H9 (cell line): Measurements from ENCODE around the gene SLC22A16. TPM values are rescaled to one million over a fixed set of nuclear protein-coding genes. Genes with fewer than 3 reads are reported as not detected.
"Not testable (repeated sequence)": the region's sequence is repeated elsewhere in the genome, so short reads cannot be mapped to it uniquely, and the experiment has no call there.

Experiments
- DNase-seq: peaks from one replicate; pipeline ENCODE4 v3.0.0-alpha.2; 2017
- H2AFZ ChIP-seq: one replicate; pipeline ENCODE4 v1.6.1; 2013; ENCODE audit warnings: mild to moderate bottlenecking, low read length, control low read depth, moderate library complexity
- H2AK5ac ChIP-seq: 2 replicates; pipeline ENCODE4 v1.6.1; 2013; ENCODE audit warnings: low read length, control low read depth, mixed read lengths; ENCODE audit not compliant: insufficient read length
- H2BK120ac ChIP-seq: one replicate; pipeline ENCODE4 v1.6.1; 2013; ENCODE audit warnings: low read depth, mild to moderate bottlenecking, low read length, control low read depth, inconsistent platforms; ENCODE audit not compliant: poor library complexity, severe bottlenecking
- H2BK12ac ChIP-seq: 2 replicates; pipeline ENCODE4 v1.6.1; 2013; ENCODE audit warnings: low read length, control low read depth, mixed read lengths, low read depth; ENCODE audit not compliant: insufficient read length
- H2BK15ac ChIP-seq: 2 replicates; pipeline ENCODE4 v1.6.1; 2013; ENCODE audit warnings: low read depth, low read length, control low read depth
- H2BK20ac ChIP-seq: one replicate; pipeline ENCODE4 v1.6.1; 2013; ENCODE audit warnings: low read depth, mild to moderate bottlenecking, low read length, control low read depth, inconsistent platforms; ENCODE audit not compliant: poor library complexity, severe bottlenecking
- H2BK5ac ChIP-seq: 2 replicates; pipeline ENCODE4 v1.6.1; 2013; ENCODE audit warnings: low read length, control low read depth, mixed read lengths; ENCODE audit not compliant: insufficient read length
- H3K14ac ChIP-seq: 2 replicates; pipeline ENCODE4 v1.6.1; 2013; ENCODE audit warnings: low read length, control low read depth; ENCODE audit not compliant: insufficient read depth
- H3K18ac ChIP-seq: 2 replicates; pipeline ENCODE4 v1.6.1; 2013; ENCODE audit warnings: low read depth, mild to moderate bottlenecking, mixed read lengths, low read length, control low read depth; ENCODE audit not compliant: insufficient read length
- H3K23ac ChIP-seq: 2 replicates; pipeline ENCODE4 v1.6.1; 2013; ENCODE audit warnings: low read length, control low read depth, mixed read lengths, low read depth; ENCODE audit not compliant: insufficient read length
- H3K23me2 ChIP-seq: 2 replicates; pipeline ENCODE4 v1.6.1; 2013; ENCODE audit warnings: low read depth, mild to moderate bottlenecking, mixed read lengths, low read length, control low read depth; ENCODE audit not compliant: insufficient read length, poor library complexity, severe bottlenecking
- H3K27ac ChIP-seq: 2 replicates; pipeline ENCODE4 v1.5.1; 2013; ENCODE audit warnings: low read length, control low read depth, mixed read lengths, low read depth; ENCODE audit not compliant: insufficient read length
- H3K27me3 ChIP-seq: 2 replicates; pipeline ENCODE4 v1.6.1; 2013; ENCODE audit warnings: low read length, control low read depth, inconsistent platforms; ENCODE audit not compliant: insufficient read depth
- H3K4ac ChIP-seq: 2 replicates; pipeline ENCODE4 v1.6.1; 2013; ENCODE audit warnings: low read depth, mild to moderate bottlenecking, control low read depth, inconsistent platforms, low read length, moderate library complexity
- H3K4me1 ChIP-seq: 2 replicates; pipeline ENCODE4 v1.6.1; 2013; ENCODE audit warnings: low read length, control low read depth, inconsistent platforms; ENCODE audit not compliant: insufficient read depth
- H3K4me2 ChIP-seq: 2 replicates; pipeline ENCODE4 v1.6.1; 2013; ENCODE audit warnings: low read length, control low read depth, mixed read lengths; ENCODE audit not compliant: insufficient read length, insufficient read depth
- H3K56ac ChIP-seq: 2 replicates; pipeline ENCODE4 v1.6.1; 2013; ENCODE audit warnings: low read depth, mild to moderate bottlenecking, mixed read lengths, low read length, control low read depth; ENCODE audit not compliant: insufficient read length
- H3K79me1 ChIP-seq: 2 replicates; pipeline ENCODE4 v1.6.1; 2013; ENCODE audit warnings: low read depth, mild to moderate bottlenecking, moderate library complexity, low read length, control low read depth, inconsistent platforms; ENCODE audit not compliant: insufficient read depth, poor library complexity, severe bottlenecking
- H3K79me2 ChIP-seq: 2 replicates; pipeline ENCODE4 v1.6.1; 2013; ENCODE audit warnings: low read length, control low read depth, inconsistent platforms; ENCODE audit not compliant: insufficient read depth
- H3K9ac ChIP-seq: 2 replicates; pipeline ENCODE4 v1.6.1; 2013; ENCODE audit warnings: low read length, control low read depth, mixed read lengths; ENCODE audit not compliant: insufficient read length; ENCODE audit errors: extremely low read depth
- H3K9me3 ChIP-seq: one replicate; pipeline ENCODE4 v1.6.1; 2013; ENCODE audit warnings: low read depth, low read length, inconsistent platforms; ENCODE audit not compliant: control insufficient read depth
- H3T11ph ChIP-seq: one replicate; pipeline ENCODE4 v1.6.1; 2013; ENCODE audit warnings: mild to moderate bottlenecking, low read length, control low read depth, inconsistent platforms
- H4K20me1 ChIP-seq: one replicate; pipeline ENCODE4 v1.6.1; 2013; ENCODE audit not compliant: control insufficient read depth, insufficient read length, insufficient read depth
- H4K5ac ChIP-seq: 2 replicates; pipeline ENCODE4 v1.6.1; 2013; ENCODE audit warnings: low read depth, mild to moderate bottlenecking, mixed read lengths, low read length, control low read depth; ENCODE audit not compliant: insufficient read length
- H4K8ac ChIP-seq: replicated peaks from 2 replicates; pipeline ENCODE4 v1.6.1; 2013; ENCODE audit warnings: low read length, control low read depth, mixed read lengths, low read depth; ENCODE audit not compliant: insufficient read length
- H4K91ac ChIP-seq: 2 replicates; pipeline ENCODE4 v1.6.1; 2013; ENCODE audit warnings: low read depth, mild to moderate bottlenecking, moderate library complexity, mixed read lengths, low read length, control low read depth; ENCODE audit not compliant: insufficient read length
- H3K27ac Mint-ChIP-seq, 3 experiments: 2 replicates in 2 of 3; 3 replicates in 1 of 3; pipeline ENCODE4 v1.8.0; 2020 to 2021; ENCODE audit warnings: mixed read lengths in 3 of 3, mild to moderate bottlenecking in 1 of 3, moderate library complexity in 1 of 3
- H3K27me3 Mint-ChIP-seq: 2 replicates; pipeline ENCODE4 v1.8.0; 2021; ENCODE audit warnings: low read depth, mild to moderate bottlenecking, moderate library complexity, mixed read lengths
- H3K36me3 Mint-ChIP-seq, 3 experiments: 2 replicates in 2 of 3; 3 replicates in 1 of 3; pipeline ENCODE4 v1.8.0; 2020 to 2021; ENCODE audit warnings: low read depth in 3 of 3, mixed read lengths in 3 of 3; ENCODE audit not compliant: insufficient read depth in 1 of 3
- H3K4me1 Mint-ChIP-seq, 2 experiments: 2 replicates each; pipeline ENCODE4 v1.8.0; 2020; ENCODE audit warnings: mixed read lengths in 2 of 2
- H3K4me3 Mint-ChIP-seq, 2 experiments: 2 replicates in 1 of 2; 3 replicates in 1 of 2; pipeline ENCODE4 v1.8.0; 2020 to 2021; ENCODE audit warnings: mild to moderate bottlenecking in 2 of 2, mixed read lengths in 2 of 2, moderate library complexity in 1 of 2
- H3K9me3 Mint-ChIP-seq, 2 experiments: 2 replicates in 1 of 2; 3 replicates in 1 of 2; pipeline ENCODE4 v1.8.0; 2020; ENCODE audit warnings: mild to moderate bottlenecking in 2 of 2, mixed read lengths in 2 of 2, moderate library complexity in 1 of 2
- CTCF ChIP-seq: fragments of 200-600 bp; sonication (generic); conservative IDR thresholded peaks from 3 replicates; pipeline ENCODE4 v1.8.0; 2021; ENCODE audit warnings: antibody characterized with exemption, mild to moderate bottlenecking
- total RNA-seq: library from RNA; stranded (reverse); gene quantifications from 2 replicates; pipeline ENCODE4 v1.2.1, GENCODE V29; 2021

Gene SLC22A16
- total RNA-seq, 1 experiment from 2014 or later: not detected

GRCh38 chr6:110512991-110513390, 36.6 kb upstream of the SLC22A16 start:
- peaks cover 35 to 37% of the 10 kb centered on the region in 2 experiments for H3K4me1 Mint-ChIP-seq

GRCh38 chr6:110512549-110512948, 36.1 kb upstream of the SLC22A16 start:
- H4K5ac ChIP-seq, H3K18ac ChIP-seq, H3K14ac ChIP-seq, H3K23me2 ChIP-seq, H2BK15ac ChIP-seq, H3K9me3 ChIP-seq, H3K23ac ChIP-seq, H3K27ac ChIP-seq, H4K91ac ChIP-seq, H3T11ph ChIP-seq, H4K8ac ChIP-seq, H3K4me1 ChIP-seq, H2BK20ac ChIP-seq, H3K4ac ChIP-seq, H2AK5ac ChIP-seq, H2BK120ac ChIP-seq, H3K9ac ChIP-seq, H2AFZ ChIP-seq, H3K27me3 ChIP-seq, H3K56ac ChIP-seq, H2BK12ac ChIP-seq, H3K4me2 ChIP-seq, H3K79me2 ChIP-seq, H3K79me1 ChIP-seq, H2BK5ac ChIP-seq, DNase-seq, H3K27me3 Mint-ChIP-seq, H3K4me3 Mint-ChIP-seq, H4K20me1 ChIP-seq, H3K27ac Mint-ChIP-seq: not testable (repeated sequence)
- peaks cover 10 to 18% of the 10 kb centered on the region in 2 experiments for H3K9me3 Mint-ChIP-seq
- peaks cover 0 to 18% (median 10%) of the 10 kb centered on the region in 3 experiments; a peak in 6 of 7 replicates for H3K36me3 Mint-ChIP-seq
- H3K4me1 Mint-ChIP-seq: peaks cover 31 to 37% of the 10 kb centered on the region in 2 experiments

More at GRCh38 chr6:110512991-110513390, 36.6 kb upstream of the SLC22A16 start:
- Histone ChIP-seq H3K79me1 (no peaks in the 10 kb centered on the region), H4K20me1 (no peaks in the 10 kb centered on the region), H3K27me3 (no peaks in the 10 kb centered on the region), H3K4me1 (peaks cover 5% of the 10 kb centered on the region; the same call in 1 of the 2 replicates), H2BK20ac (no peak overlapping the region), H2AFZ (no peak overlapping the region), H3K79me2 (no peaks in the 10 kb centered on the region), H3K56ac (no peak overlapping the region), H2BK5ac (no peak overlapping the region), H3K23ac (no peak overlapping the region), H4K5ac (no peak overlapping the region), H3K4ac (no peak overlapping the region), H4K91ac (no peak overlapping the region), H4K8ac (no peak overlapping the region), H2BK15ac (no peak overlapping the region), H3K14ac (no peak overlapping the region), H3K9me3 (peaks cover 9% of the 10 kb centered on the region), H2BK12ac (no peak overlapping the region), H3K9ac (no peak overlapping the region), H3K18ac (no peak overlapping the region), H2BK120ac (no peak overlapping the region), H3K27ac (no peak overlapping the region), H3K23me2 (no peaks in the 10 kb centered on the region), H2AK5ac (no peak overlapping the region), H3K4me2 (no peak overlapping the region), H3T11ph (no peak overlapping the region)
- DNase-seq: no peak
- Mint-ChIP-seq H3K4me3 (no peak overlapping the region), H3K9me3 (peaks cover 9 to 17% of the 10 kb centered on the region in 2 experiments), H3K27me3 (peaks cover 7% of the 10 kb centered on the region; the same call in 1 of the 2 replicates), H3K36me3 (peaks cover 0 to 17% (median 10%) of the 10 kb centered on the region in 3 experiments; a peak in 6 of 7 replicates), H3K27ac (no peak overlapping the region)
- no peak for TF ChIP-seq CTCF
